Tibial nerve (tissue), 4 donors: Measurements from ENCODE around the gene LIN54. TPM values are rescaled to one million over a fixed set of nuclear protein-coding genes. Genes with fewer than 3 reads are reported as not detected.

Experiments
- DNase-seq, 2 donors: peaks; one replicate each; pipeline ENCODE4 v3.0.0-alpha.2; 2019; ENCODE audit warnings: low spot score in 2 of 2
- H3K27ac ChIP-seq, 4 donors: fragments of 200-600 bp; sonication (generic) in 3 of 4; one replicate each; pipeline ENCODE4 v1.5.1; 2017 to 2019; ENCODE audit warnings: mild to moderate bottlenecking in 1 of 4
- H3K27me3 ChIP-seq, 2 donors: fragments of 200-600 bp; sonication (generic) in 1 of 2; one replicate each; pipeline versions ENCODE4 v1.5.1 to v1.6.0; 2017 to 2019
- H3K36me3 ChIP-seq, 3 donors: fragments of 200-600 bp; sonication (generic); one replicate each; pipeline ENCODE4 v1.5.1; 2018 to 2019
- H3K4me1 ChIP-seq, 4 donors: fragments of 200-600 bp; sonication (generic) in 3 of 4; one replicate each; pipeline ENCODE4 v1.5.1; 2017 to 2019
- H3K4me3 ChIP-seq, 4 donors: fragments of 200-600 bp; sonication (generic) in 3 of 4; one replicate each; pipeline ENCODE4 v1.5.1; 2017 to 2019; ENCODE audit warnings: mild to moderate bottlenecking in 1 of 4, moderate library complexity in 1 of 4
- H3K9me3 ChIP-seq, 4 donors: fragments of 200-600 bp; sonication (generic) in 3 of 4; one replicate each; pipeline ENCODE4 v1.5.1; 2017 to 2019
- EP300 ChIP-seq, 2 donors: sonication (generic); formaldehyde crosslinking; IDR thresholded peaks; one replicate each; pipeline ENCODE4 v1.6.1; 2017; ENCODE audit warnings: antibody characterized with exemption in 2 of 2, mild to moderate bottlenecking in 1 of 2
- POLR2A ChIP-seq, 2 donors: fragments of 450-650 bp; IDR thresholded peaks; one replicate each; pipeline ENCODE4 v1.6.1; 2017; ENCODE audit warnings: antibody characterized with exemption in 2 of 2, mild to moderate bottlenecking in 2 of 2, moderate library complexity in 2 of 2
- WGBS, 2 donors: methylation state at CpG; one replicate each; pipeline ENCODE4 v1.1.5; 2018; 5-methylcytosine and 5-hydroxymethylcytosine counted together
- total RNA-seq, 4 donors: library from RNA; depleted of rRNA; stranded (reverse); fragments of >200 nt; gene quantifications; one replicate each; pipeline ENCODE4 v1.1.0, GENCODE V29; 2016
- TF ChIP-seq, protein P1 (sequence below), 5 experiments: fragments of 200-600 bp in 3 of 5; fragments of 450-650 bp in 2 of 5; sonication (generic) in 3 of 5; IDR thresholded peaks; one replicate each; pipeline ENCODE4 v1.5.1; 2016 to 2019; ENCODE audit warnings: antibody characterized with exemption in 5 of 5, mild to moderate bottlenecking in 3 of 5, moderate library complexity in 2 of 5

LIN54 gene
- total RNA-seq, 4 donors from 2014 or later, result 9.4 to 15.1 (median 11.9) TPM

DNA sequence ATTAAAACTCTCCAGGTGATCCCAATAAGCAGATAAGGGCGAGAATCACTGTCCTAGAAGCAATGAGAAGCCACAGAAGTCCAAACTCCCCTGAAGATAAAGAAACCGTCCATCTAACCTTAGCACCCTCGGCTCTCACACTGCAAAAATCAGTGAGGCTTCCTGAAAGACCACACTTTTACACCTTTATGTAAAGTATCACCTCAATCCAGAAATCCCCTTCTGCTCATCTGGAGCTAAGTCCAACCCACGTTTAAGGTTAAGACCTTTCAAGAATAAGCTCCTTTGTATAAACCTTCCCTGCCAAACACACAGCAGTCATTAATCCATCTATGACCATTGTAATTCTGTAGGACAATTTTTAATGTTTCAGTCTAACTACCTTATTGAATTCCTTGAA is 41.7 kb downstream of the LIN54 start:
- no peak overlapping the region for H3K4me3 ChIP-seq
- H3K27ac ChIP-seq, result no peak overlapping the region
- no peaks in the 10 kb centered on the region for H3K4me1 ChIP-seq
- WGBS, 2 donors, result 89 to 90% methylated on average over 4 of the region's 4 CpGs
- TF ChIP-seq POLR2A (IDR thresholded peaks at IDR 0.05) (no peak), EP300 (IDR thresholded peaks at IDR 0.05) (no peak)
- TF ChIP-seq, protein P1, sequence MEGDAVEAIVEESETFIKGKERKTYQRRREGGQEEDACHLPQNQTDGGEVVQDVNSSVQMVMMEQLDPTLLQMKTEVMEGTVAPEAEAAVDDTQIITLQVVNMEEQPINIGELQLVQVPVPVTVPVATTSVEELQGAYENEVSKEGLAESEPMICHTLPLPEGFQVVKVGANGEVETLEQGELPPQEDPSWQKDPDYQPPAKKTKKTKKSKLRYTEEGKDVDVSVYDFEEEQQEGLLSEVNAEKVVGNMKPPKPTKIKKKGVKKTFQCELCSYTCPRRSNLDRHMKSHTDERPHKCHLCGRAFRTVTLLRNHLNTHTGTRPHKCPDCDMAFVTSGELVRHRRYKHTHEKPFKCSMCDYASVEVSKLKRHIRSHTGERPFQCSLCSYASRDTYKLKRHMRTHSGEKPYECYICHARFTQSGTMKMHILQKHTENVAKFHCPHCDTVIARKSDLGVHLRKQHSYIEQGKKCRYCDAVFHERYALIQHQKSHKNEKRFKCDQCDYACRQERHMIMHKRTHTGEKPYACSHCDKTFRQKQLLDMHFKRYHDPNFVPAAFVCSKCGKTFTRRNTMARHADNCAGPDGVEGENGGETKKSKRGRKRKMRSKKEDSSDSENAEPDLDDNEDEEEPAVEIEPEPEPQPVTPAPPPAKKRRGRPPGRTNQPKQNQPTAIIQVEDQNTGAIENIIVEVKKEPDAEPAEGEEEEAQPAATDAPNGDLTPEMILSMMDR (IDR thresholded peaks at IDR 0.05), result no peak
- H3K27me3 ChIP-seq, result no peaks in the 10 kb centered on the region
- DNase-seq, result no peak
- peaks cover 0 to 34% (median 0%) of the 10 kb centered on the region in 3 donors for H3K36me3 ChIP-seq
- H3K9me3 ChIP-seq, result no peaks in the 10 kb centered on the region

DNA sequence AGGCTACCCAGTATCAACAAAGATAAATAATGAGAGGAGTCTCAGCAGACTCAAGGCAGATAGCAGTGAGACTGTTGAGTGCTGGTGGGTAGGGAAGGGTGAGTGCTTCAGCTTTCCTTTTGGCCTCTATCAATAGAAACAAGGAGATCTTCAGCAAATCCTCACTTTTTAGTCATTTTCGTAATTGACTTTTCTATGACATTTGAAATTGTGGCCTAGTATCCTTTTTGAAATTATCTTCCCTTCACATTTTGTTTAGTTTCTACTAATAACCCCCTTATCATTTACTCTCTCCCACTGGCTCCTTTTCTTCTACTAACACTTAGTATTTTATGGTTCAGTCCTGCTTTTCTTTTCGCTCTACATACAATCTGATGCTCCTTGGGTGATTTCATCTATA is 44.9 kb downstream of the LIN54 start:
- 94 to 97% methylated on average over 2 of the region's 2 CpGs for WGBS, 2 donors
- TF ChIP-seq POLR2A (IDR thresholded peaks at IDR 0.05), result no peak
- TF ChIP-seq, protein P1 (IDR thresholded peaks at IDR 0.05), result no peak
- no peak for TF ChIP-seq EP300 (IDR thresholded peaks at IDR 0.05)
- DNase-seq, result no peak
- Histone ChIP-seq H3K4me3 (no peak overlapping the region), H3K4me1 (no peaks in the 10 kb centered on the region), H3K36me3 (peaks cover 0 to 36% (median 0%) of the 10 kb centered on the region in 3 donors), H3K27me3 (no peaks in the 10 kb centered on the region), H3K27ac (no peak overlapping the region), H3K9me3 (no peaks in the 10 kb centered on the region)

DNA sequence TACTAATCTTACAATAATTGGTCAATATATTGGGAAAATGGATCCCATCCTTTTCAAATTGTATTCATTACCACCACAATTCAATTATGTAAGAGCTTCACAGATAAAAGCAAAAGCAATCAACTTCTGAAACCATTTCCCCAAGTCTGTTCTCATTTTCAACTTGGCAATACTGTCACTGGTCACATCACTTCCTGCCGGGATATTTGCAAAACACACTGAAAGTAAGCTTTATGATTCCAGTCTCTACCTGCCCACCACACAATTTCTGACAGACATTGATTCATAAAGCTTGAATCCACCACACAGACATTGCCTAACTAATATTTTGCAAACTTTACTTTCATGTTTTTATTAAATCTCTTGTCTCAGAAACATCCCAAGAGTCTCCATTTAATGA is 53.6 kb downstream of the LIN54 start:
- no peak overlapping the region for H3K27ac ChIP-seq

DNA sequence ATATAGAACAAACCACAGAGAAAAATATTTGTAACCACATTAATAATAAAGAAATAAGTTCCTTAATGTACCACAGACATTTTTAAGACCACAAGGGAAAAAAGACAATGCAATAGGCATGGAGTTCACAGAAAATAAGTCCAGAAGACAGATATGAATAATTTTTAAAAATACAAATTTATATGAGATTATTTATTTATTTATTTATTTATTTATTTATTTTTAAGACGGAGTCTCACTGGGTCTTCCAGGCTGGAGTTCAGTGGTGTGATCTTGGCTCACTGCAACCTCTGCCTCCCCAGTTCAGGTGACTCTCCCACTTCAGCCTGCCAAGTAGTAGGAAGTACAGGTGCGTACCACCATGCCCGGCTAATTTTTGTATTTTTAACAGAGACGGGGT is 56.4 kb downstream of the LIN54 start:
- WGBS, 2 donors, result 96 to 98% methylated on average over 4 of the region's 4 CpGs

More for the DNA sequence above, 53.6 kb downstream of the LIN54 start:
- DNase-seq, result no peak
- no peaks in the 10 kb centered on the region for H3K9me3 ChIP-seq
- H3K27me3 ChIP-seq, result no peaks in the 10 kb centered on the region
- no peak overlapping the region for H3K4me3 ChIP-seq
- 87 to 96% methylated on average over 1 of the region's 1 CpG for WGBS, 2 donors
- TF ChIP-seq POLR2A (IDR thresholded peaks at IDR 0.05) (no peak), EP300 (IDR thresholded peaks at IDR 0.05) (no peak)
- TF ChIP-seq, protein P1 (IDR thresholded peaks at IDR 0.05), result no peak
- no peaks in the 10 kb centered on the region for H3K4me1 ChIP-seq
- peaks cover 0 to 25% (median 0%) of the 10 kb centered on the region in 3 donors for H3K36me3 ChIP-seq

DNA sequence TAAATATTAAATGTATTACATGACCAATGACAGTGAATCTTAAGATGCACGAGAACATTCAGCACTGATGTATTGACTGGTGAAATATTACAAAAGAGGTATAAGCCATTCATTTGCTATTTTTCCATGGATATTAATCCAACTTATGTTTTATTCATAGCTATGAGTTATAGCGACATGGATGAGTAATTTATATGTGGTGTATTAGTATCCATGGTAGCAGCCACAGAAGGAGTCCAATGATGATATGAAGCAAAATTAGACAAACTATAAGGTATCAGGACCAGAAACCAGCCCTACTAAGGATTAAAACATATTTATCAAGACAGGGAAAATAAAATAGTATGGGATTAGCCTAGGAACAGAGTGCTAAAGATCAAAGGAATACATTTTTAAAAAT is 59.4 kb downstream of the LIN54 start:
- Histone ChIP-seq H3K36me3 (peaks cover 0 to 14% (median 0%) of the 10 kb centered on the region in 3 donors), H3K9me3 (no peaks in the 10 kb centered on the region), H3K4me3 (no peak overlapping the region), H3K27ac (no peak overlapping the region), H3K27me3 (no peaks in the 10 kb centered on the region), H3K4me1 (no peaks in the 10 kb centered on the region)
- no peak for DNase-seq
- WGBS, 2 donors, result 92 to 96% methylated on average over 2 of the region's 2 CpGs
- TF ChIP-seq POLR2A (IDR thresholded peaks at IDR 0.05), result no peak
- TF ChIP-seq EP300 (IDR thresholded peaks at IDR 0.05), result no peak
- TF ChIP-seq, protein P1 (IDR thresholded peaks at IDR 0.05), result no peak

More for the DNA sequence above, 56.4 kb downstream of the LIN54 start:
- Histone ChIP-seq H3K4me1 (no peaks in the 10 kb centered on the region), H3K9me3 (no peaks in the 10 kb centered on the region), H3K27me3 (no peaks in the 10 kb centered on the region), H3K27ac (no peak overlapping the region), H3K36me3 (peaks cover 0 to 14% (median 0%) of the 10 kb centered on the region in 3 donors), H3K4me3 (no peak overlapping the region)
- DNase-seq, result no peak
- TF ChIP-seq EP300 (IDR thresholded peaks at IDR 0.05) (no peak), POLR2A (IDR thresholded peaks at IDR 0.05) (no peak)
- TF ChIP-seq, protein P1 (IDR thresholded peaks at IDR 0.05), result no peak
